CD14-positive monocyte (primary cell): ENCODE measurements around the gene PRPF19. TPM values are rescaled to one million over a fixed set of nuclear protein-coding genes. Genes with fewer than 3 reads are reported as not detected.

Experiments used
- DNase-seq, 3 donors: peaks; one replicate each; pipeline ENCODE4 v3.0.0-alpha.2; 2011 to 2022
- H2AFZ ChIP-seq: 2 replicates; pipeline ENCODE4 v1.6.0; 2012; ENCODE audit warnings: mild to moderate bottlenecking, low read depth, low read length, inconsistent platforms; ENCODE audit not compliant: insufficient read depth, poor library complexity, severe bottlenecking
- H3K27ac ChIP-seq, 2 donors: 1 replicate in 1 of 2; 2 replicates in 1 of 2; pipeline ENCODE4 v1.5.1; 2012 to 2013; ENCODE audit warnings: low read length in 2 of 2, control low read depth in 1 of 2, inconsistent platforms in 1 of 2, low read depth in 1 of 2, mild to moderate bottlenecking in 1 of 2
- H3K27me3 ChIP-seq, 2 donors: one replicate each; pipeline versions ENCODE4 v1.6.0 to v1.6.1; 2011 to 2013; ENCODE audit warnings: low read length in 2 of 2; ENCODE audit not compliant: control insufficient read depth in 2 of 2, insufficient read depth in 2 of 2
- H3K36me3 ChIP-seq, 2 donors: replicated peaks in 1 of 2; 1 replicate in 1 of 2; 2 replicates in 1 of 2; pipeline versions ENCODE4 v1.5.1 to v1.6.1; 2012 to 2013; ENCODE audit warnings: low read length in 2 of 2, control low read depth in 1 of 2, inconsistent platforms in 1 of 2, mild to moderate bottlenecking in 1 of 2; ENCODE audit not compliant: insufficient read depth in 2 of 2, control insufficient read depth in 1 of 2
- H3K4me1 ChIP-seq, 2 donors: 1 replicate in 1 of 2; 2 replicates in 1 of 2; pipeline versions ENCODE4 v1.5.1 to v1.6.1; 2012 to 2013; ENCODE audit warnings: low read length in 2 of 2, control low read depth in 1 of 2, inconsistent platforms in 1 of 2, mild to moderate bottlenecking in 1 of 2, moderate library complexity in 1 of 2; ENCODE audit not compliant: insufficient read depth in 2 of 2, control insufficient read depth in 1 of 2
- H3K4me2 ChIP-seq: replicated peaks from 2 replicates; pipeline ENCODE3; 2012; ENCODE audit warnings: low read length, moderate library complexity, mild to moderate bottlenecking; ENCODE audit not compliant: poor library complexity, severe bottlenecking; ENCODE audit errors: extremely low read depth
- H3K4me3 ChIP-seq, 3 experiments: fragments of 200-600 bp in 1 of 3; sonication (generic) in 1 of 3; replicated peaks in 1 of 3; 1 replicate in 2 of 3; 2 replicates in 1 of 3; pipeline ENCODE4 v1.5.1; 2011 to 2013; ENCODE audit warnings: low read length in 3 of 3, mild to moderate bottlenecking in 3 of 3, control low read depth in 2 of 3, low read depth in 2 of 3, inconsistent platforms in 1 of 3, moderate library complexity in 1 of 3
- H3K79me2 ChIP-seq: 2 replicates; pipeline ENCODE4 v1.6.0; 2012; ENCODE audit warnings: mild to moderate bottlenecking, control low read depth, inconsistent platforms, low read length, moderate library complexity; ENCODE audit not compliant: insufficient read depth
- H3K9ac ChIP-seq: 2 replicates; pipeline ENCODE4 v1.6.0; 2017; ENCODE audit warnings: low read length, mild to moderate bottlenecking; ENCODE audit not compliant: insufficient read depth, poor library complexity, severe bottlenecking
- H3K9me3 ChIP-seq, 2 donors: replicated peaks in 1 of 2; 1 replicate in 1 of 2; 2 replicates in 1 of 2; pipeline versions ENCODE4 v1.5.1 to v1.6.1; 2012 to 2013; ENCODE audit warnings: low read length in 2 of 2, control low read depth in 1 of 2; ENCODE audit not compliant: control insufficient read depth in 1 of 2, insufficient read depth in 1 of 2
- H4K20me1 ChIP-seq: 2 replicates; pipeline ENCODE4 v1.6.0; 2012; ENCODE audit warnings: mild to moderate bottlenecking, low read length, control low read depth, moderate library complexity; ENCODE audit not compliant: insufficient read depth
- H3K27ac Mint-ChIP-seq, 7 donors: one replicate each; pipeline ENCODE4 v1.8.0; 2020; ENCODE audit warnings: mild to moderate bottlenecking in 7 of 7, mixed read lengths in 7 of 7, moderate library complexity in 6 of 7, inconsistent platforms in 2 of 7
- H3K27me3 Mint-ChIP-seq, 3 donors: one replicate each; pipeline ENCODE4 v1.8.0; 2021 to 2022; ENCODE audit warnings: low read depth in 3 of 3, mild to moderate bottlenecking in 3 of 3, mixed read lengths in 3 of 3, moderate library complexity in 3 of 3, inconsistent platforms in 1 of 3
- H3K36me3 Mint-ChIP-seq, 2 donors: one replicate each; pipeline ENCODE4 v1.8.0; 2020; ENCODE audit warnings: mixed read lengths in 2 of 2, inconsistent platforms in 1 of 2, mild to moderate bottlenecking in 1 of 2
- H3K4me1 Mint-ChIP-seq: one replicate; pipeline ENCODE4 v1.8.0; 2020; ENCODE audit warnings: mild to moderate bottlenecking, mixed read lengths
- H3K4me3 Mint-ChIP-seq, 2 donors: one replicate each; pipeline ENCODE4 v1.8.0; 2020; ENCODE audit warnings: mild to moderate bottlenecking in 2 of 2, mixed read lengths in 2 of 2, moderate library complexity in 1 of 2
- H3K9me3 Mint-ChIP-seq, 7 donors: one replicate each; pipeline ENCODE4 v1.8.0; 2020 to 2022; ENCODE audit warnings: mixed read lengths in 7 of 7, mild to moderate bottlenecking in 6 of 7, moderate library complexity in 6 of 7, inconsistent platforms in 2 of 7
- WGBS: methylation state at CpG from one replicate; pipeline ENCODE4 v1.1.5; 2013; ENCODE audit warnings: missing lambda C conversion rate; ENCODE audit not compliant: insufficient coverage; 5-methylcytosine and 5-hydroxymethylcytosine counted together
- intact Hi-C, 2 donors: fragments of 100-400 bp; cut with micrococcal nuclease; formaldehyde crosslinking; loops; one replicate each; pipeline versions ENCODE4 v1.15.0 to v1.15.1; 2023
- polyA plus RNA-seq, 3 donors: library from polyadenylated mRNA; depleted of rRNA in 1 of 3; unstranded in 2 of 3; stranded (reverse) in 1 of 3; fragments of 300-500 nt in 2 of 3; fragments of >200 nt in 1 of 3; fragmentation: Illumina TruSeq in 2 of 3; gene quantifications; 1 replicate in 2 of 3; 2 replicates in 1 of 3; pipeline ENCODE4 v1.2.3, GENCODE V29; 2012 to 2021
- TF ChIP-seq, protein P1 (sequence below): fragments of 200-600 bp; IDR thresholded peaks from one replicate; pipeline ENCODE4 v1.8.0; 2022; ENCODE audit warnings: antibody characterized with exemption, mild to moderate bottlenecking

The PRPF19 gene
- polyA plus RNA-seq, 3 donors: 7.8 to 33.2 (median 12.2) TPM

- DNase-seq: no peak
- peaks cover 0 to 13% (median 6%) of the 10 kb centered on the region in 7 donors for H3K9me3 Mint-ChIP-seq
- intact Hi-C loops: no loop called here
These were observed 6.6 kb upstream of the PRPF19 start for GRCh38 chr11:60912851-60913528.

DNA sequence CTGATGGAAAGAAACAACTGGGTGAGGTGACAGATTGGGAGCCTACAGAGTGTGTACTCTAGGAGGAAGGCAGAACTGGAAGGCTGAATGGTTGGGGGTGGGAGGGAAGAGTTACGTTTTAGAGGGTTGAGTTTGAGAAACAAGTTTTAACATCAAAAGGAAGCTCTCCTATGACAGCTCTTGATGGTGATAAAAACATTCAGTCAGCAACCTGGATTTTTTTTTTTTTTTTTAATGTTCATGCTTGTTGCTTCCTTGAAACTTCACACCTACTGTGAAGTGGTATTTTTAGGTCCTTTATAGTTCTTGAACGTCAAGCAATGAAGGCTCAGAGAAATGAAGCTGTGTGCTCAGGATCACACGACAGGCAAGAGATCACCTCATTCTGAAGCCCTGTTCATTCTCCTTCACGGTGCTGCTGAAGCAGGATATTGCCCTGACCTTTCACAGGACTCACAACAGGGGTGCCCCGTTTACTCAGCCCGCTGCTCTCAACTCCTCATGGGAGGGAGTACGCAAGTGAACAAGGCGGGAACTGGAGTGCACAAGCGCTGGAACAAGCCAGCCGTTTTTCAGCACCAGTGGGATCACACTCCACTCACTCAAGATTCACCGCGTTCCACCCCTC is 6.0 kb upstream of the PRPF19 start:
- Histone ChIP-seq H3K36me3 (no peaks in the 10 kb centered on the region), H3K27ac (no peak overlapping the region), H3K9ac (no peak overlapping the region), H3K27me3 (no peaks in the 10 kb centered on the region), H2AFZ (no peak overlapping the region), H3K9me3 (no peaks in the 10 kb centered on the region), H4K20me1 (peaks cover 12% of the 10 kb centered on the region), H3K4me1 (peaks cover 73 to 74% of the 10 kb centered on the region in 2 donors), H3K4me3 (no peak overlapping the region), H3K4me2 (no peak overlapping the region), H3K79me2 (peaks cover 32% of the 10 kb centered on the region)
- Mint-ChIP-seq H3K4me3 (no peak overlapping the region), H3K36me3 (peaks cover 2 to 17% of the 10 kb centered on the region in 2 donors), H3K27ac (peak overlapping the region in 3 of 7 donors; percentile 33 to 85 (median 35)), H3K4me1 (peaks cover 79% of the 10 kb centered on the region), H3K9me3 (peaks cover 0 to 13% (median 6%) of the 10 kb centered on the region in 7 donors), H3K27me3 (peaks cover 0 to 6% (median 2%) of the 10 kb centered on the region in 3 donors)
- no peak for DNase-seq
- 90% methylated on average over 6 of the region's 12 CpGs for WGBS
- intact Hi-C loops: no loop called here
- TF ChIP-seq, protein P1, sequence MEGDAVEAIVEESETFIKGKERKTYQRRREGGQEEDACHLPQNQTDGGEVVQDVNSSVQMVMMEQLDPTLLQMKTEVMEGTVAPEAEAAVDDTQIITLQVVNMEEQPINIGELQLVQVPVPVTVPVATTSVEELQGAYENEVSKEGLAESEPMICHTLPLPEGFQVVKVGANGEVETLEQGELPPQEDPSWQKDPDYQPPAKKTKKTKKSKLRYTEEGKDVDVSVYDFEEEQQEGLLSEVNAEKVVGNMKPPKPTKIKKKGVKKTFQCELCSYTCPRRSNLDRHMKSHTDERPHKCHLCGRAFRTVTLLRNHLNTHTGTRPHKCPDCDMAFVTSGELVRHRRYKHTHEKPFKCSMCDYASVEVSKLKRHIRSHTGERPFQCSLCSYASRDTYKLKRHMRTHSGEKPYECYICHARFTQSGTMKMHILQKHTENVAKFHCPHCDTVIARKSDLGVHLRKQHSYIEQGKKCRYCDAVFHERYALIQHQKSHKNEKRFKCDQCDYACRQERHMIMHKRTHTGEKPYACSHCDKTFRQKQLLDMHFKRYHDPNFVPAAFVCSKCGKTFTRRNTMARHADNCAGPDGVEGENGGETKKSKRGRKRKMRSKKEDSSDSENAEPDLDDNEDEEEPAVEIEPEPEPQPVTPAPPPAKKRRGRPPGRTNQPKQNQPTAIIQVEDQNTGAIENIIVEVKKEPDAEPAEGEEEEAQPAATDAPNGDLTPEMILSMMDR: no peak

More at GRCh38 chr11:60912851-60913528, 6.6 kb upstream of the PRPF19 start:
- H3K36me3 ChIP-seq: no peaks in the 10 kb centered on the region
- H3K36me3 Mint-ChIP-seq: peaks cover 2 to 17% of the 10 kb centered on the region in 2 donors
- peaks cover 12% of the 10 kb centered on the region for H4K20me1 ChIP-seq
- peak overlapping the region; percentile 73 for H3K9ac ChIP-seq
- peaks cover 79% of the 10 kb centered on the region for H3K4me1 Mint-ChIP-seq
- H3K27ac Mint-ChIP-seq: peak overlapping the region in 2 of 7 donors; percentile 92 to 98
- WGBS: 96% methylated on average over 21 of the region's 22 CpGs
- H2AFZ ChIP-seq: peak overlapping the region; percentile 86
- peak overlapping the region in 1 of 2 donors; percentile 100 for H3K4me3 Mint-ChIP-seq
- peak overlapping the region; percentile 82 for H3K4me2 ChIP-seq
- peak overlapping the region in 1 of 3 experiments; percentile 93 for H3K4me3 ChIP-seq
- no peaks in the 10 kb centered on the region for H3K27me3 ChIP-seq
- H3K79me2 ChIP-seq: peaks cover 38% of the 10 kb centered on the region
- peak overlapping the region in 1 of 2 donors; percentile 84 for H3K27ac ChIP-seq
- no peaks in the 10 kb centered on the region for H3K9me3 ChIP-seq
- peaks cover 71 to 74% of the 10 kb centered on the region in 2 donors for H3K4me1 ChIP-seq
- TF ChIP-seq, protein P1: no peak
- peaks cover 0 to 3% (median 0%) of the 10 kb centered on the region in 3 donors for H3K27me3 Mint-ChIP-seq
